ENCODE measurements around the gene MEGF11. TPM values are rescaled to one million over a fixed set of nuclear protein-coding genes. Genes with fewer than 3 reads are reported as not detected.

Gene MEGF11
- total RNA-seq, 1 donor from 2014 or later: not detected

DNA sequence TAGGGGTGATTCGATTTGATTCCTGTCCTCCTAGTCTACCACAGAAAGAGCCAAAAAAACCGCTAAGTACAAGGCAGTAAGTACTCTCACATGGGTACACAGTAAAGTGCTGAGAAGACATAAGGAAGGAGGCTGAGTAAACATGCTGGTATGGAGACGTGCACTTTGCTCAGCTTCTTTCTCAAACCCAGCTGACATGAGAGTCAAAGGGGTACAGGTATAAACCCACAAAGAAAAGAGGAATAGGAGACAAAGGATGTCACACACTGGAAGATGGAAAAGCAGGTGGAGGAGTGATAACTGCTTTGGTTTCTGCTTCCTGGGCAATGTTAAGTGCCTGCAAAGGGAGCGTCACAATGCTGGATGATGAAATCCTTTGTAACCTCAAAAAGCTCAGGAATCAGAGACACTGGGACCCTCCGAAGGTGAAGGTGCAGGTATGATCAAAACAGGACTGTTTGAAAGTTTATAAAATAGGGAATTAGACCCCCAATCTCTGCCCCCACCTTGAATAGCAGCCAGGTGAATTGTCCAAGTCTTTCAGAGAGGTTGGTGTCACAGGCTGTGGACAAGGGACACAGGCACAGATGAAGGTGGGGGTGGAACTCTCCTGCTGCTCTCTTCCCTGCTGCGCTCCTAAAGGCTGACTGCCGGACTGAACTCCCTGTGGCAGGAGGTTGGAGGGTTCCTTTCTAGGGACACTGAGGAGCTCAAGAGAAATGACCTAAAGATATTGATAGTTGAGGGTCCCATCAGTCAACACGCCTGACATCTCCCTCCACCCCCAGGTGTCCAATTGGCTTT lies 282.4 kb downstream of the MEGF11 start:
- Mint-ChIP-seq H3K9me3 (no peaks in the 10 kb centered on the region), H3K27me3 (ENCODE audit: insufficient read depth) (peaks cover 40% of the 10 kb centered on the region), H3K36me3 (ENCODE audit: low read depth) (no peaks in the 10 kb centered on the region)

GRCh38 chr15:65969865-65970816 lies 283.4 kb downstream of the MEGF11 start:
- Mint-ChIP-seq H3K4me3 (no peak overlapping the region), H3K36me3 (ENCODE audit: low read depth) (no peaks in the 10 kb centered on the region), H3K4me1 (ENCODE audit: low read depth) (no peaks in the 10 kb centered on the region), H3K27me3 (ENCODE audit: insufficient read depth) (peaks cover 34% of the 10 kb centered on the region), H3K27ac (no peak overlapping the region), H3K9me3 (no peaks in the 10 kb centered on the region)
- intact Hi-C loops (cut with micrococcal nuclease): no loop called here
- DNase-seq (ENCODE audit: low spot score): no peak

More for the DNA sequence above, 282.4 kb downstream of the MEGF11 start:
- intact Hi-C loops (cut with micrococcal nuclease): no loop called here
- Mint-ChIP-seq H3K4me1 (ENCODE audit: low read depth) (no peaks in the 10 kb centered on the region), H3K4me3 (no peak overlapping the region), H3K27ac (no peak overlapping the region)
- DNase-seq (ENCODE audit: low spot score): no peak

GRCh38 chr15:65968511-65968910 lies 285.0 kb downstream of the MEGF11 start:
- no peak for DNase-seq (ENCODE audit: low spot score)
- Mint-ChIP-seq H3K4me1 (ENCODE audit: low read depth) (no peaks in the 10 kb centered on the region), H3K27me3 (ENCODE audit: insufficient read depth) (peaks cover 34% of the 10 kb centered on the region), H3K27ac (no peak overlapping the region), H3K36me3 (ENCODE audit: low read depth) (no peaks in the 10 kb centered on the region), H3K9me3 (no peaks in the 10 kb centered on the region), H3K4me3 (no peak overlapping the region)
- intact Hi-C loops (cut with micrococcal nuclease): no loop called here

DNA sequence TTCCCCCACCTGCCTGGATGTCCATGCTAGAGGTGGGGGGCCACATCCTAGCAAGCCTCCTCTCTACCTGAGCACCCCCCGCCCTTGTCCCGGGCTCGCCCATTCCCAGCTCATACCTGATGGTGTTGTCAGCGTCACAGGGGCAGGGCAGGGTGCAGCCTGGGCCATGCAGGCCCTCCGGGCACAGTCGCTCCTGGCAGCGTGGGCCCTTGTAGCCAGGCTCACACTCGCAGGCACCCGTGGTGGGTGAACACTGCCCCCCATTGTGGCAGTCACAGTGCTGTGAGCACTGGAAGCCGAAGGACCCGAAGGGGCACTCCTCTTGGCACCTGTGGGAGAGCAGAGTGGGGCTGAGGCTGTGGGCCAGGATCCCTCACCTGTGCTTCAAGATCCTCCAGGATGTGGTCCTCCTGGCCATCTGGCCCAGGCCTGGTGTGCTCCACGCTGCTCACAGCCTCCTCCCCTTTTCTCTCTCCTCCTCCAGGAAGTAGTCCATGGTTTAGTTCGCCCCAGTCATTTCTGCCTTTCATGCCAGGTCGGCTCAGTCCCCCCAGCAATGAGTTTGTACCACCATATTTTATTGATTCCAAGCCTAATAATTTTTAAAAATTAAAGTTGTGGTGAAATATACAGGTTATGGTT lies 288.6 kb downstream of the MEGF11 start:
- intact Hi-C loops (cut with micrococcal nuclease): no loop called here
- H3K9me3 Mint-ChIP-seq: no peaks in the 10 kb centered on the region
- H3K27me3 Mint-ChIP-seq (ENCODE audit: insufficient read depth): peaks cover 33% of the 10 kb centered on the region
- peaks cover 6% of the 10 kb centered on the region for H3K4me1 Mint-ChIP-seq (ENCODE audit: low read depth)
- DNase-seq (ENCODE audit: low spot score): no peak
- no peak overlapping the region for H3K4me3 Mint-ChIP-seq
- no peak overlapping the region for H3K27ac Mint-ChIP-seq
- H3K36me3 Mint-ChIP-seq (ENCODE audit: low read depth): no peaks in the 10 kb centered on the region

- intact Hi-C loops (cut with micrococcal nuclease): no loop called here
- no peaks in the 10 kb centered on the region for H3K9me3 Mint-ChIP-seq
- H3K36me3 Mint-ChIP-seq (ENCODE audit: low read depth): no peaks in the 10 kb centered on the region
- H3K4me1 Mint-ChIP-seq (ENCODE audit: low read depth): peaks cover 6% of the 10 kb centered on the region
- DNase-seq (ENCODE audit: low spot score): no peak
- no peak overlapping the region for H3K27ac Mint-ChIP-seq
- peaks cover 34% of the 10 kb centered on the region for H3K27me3 Mint-ChIP-seq (ENCODE audit: insufficient read depth)
- H3K4me3 Mint-ChIP-seq: no peak overlapping the region
Measured at GRCh38 chr15:65963911-65964482, 289.6 kb downstream of the MEGF11 start.

GRCh38 chr15:65963358-65963757 lies 290.2 kb downstream of the MEGF11 start:
- Mint-ChIP-seq H3K4me3 (no peak overlapping the region), H3K27ac (no peak overlapping the region), H3K4me1 (ENCODE audit: low read depth) (peaks cover 6% of the 10 kb centered on the region), H3K27me3 (ENCODE audit: insufficient read depth) (peaks cover 34% of the 10 kb centered on the region), H3K36me3 (ENCODE audit: low read depth) (no peaks in the 10 kb centered on the region), H3K9me3 (no peaks in the 10 kb centered on the region)
- intact Hi-C loops (cut with micrococcal nuclease): no loop called here
- DNase-seq (ENCODE audit: low spot score): no peak

GRCh38 chr15:65962187-65962586 lies 291.4 kb downstream of the MEGF11 start:
- intact Hi-C loops (cut with micrococcal nuclease): no loop called here
- Mint-ChIP-seq H3K27ac (no peak overlapping the region), H3K27me3 (ENCODE audit: insufficient read depth) (peaks cover 40% of the 10 kb centered on the region), H3K4me1 (ENCODE audit: low read depth) (peaks cover 6% of the 10 kb centered on the region), H3K9me3 (no peaks in the 10 kb centered on the region), H3K4me3 (no peak overlapping the region), H3K36me3 (ENCODE audit: low read depth) (no peaks in the 10 kb centered on the region)
- no peak for DNase-seq (ENCODE audit: low spot score)

- no peak overlapping the region for H3K4me3 Mint-ChIP-seq
- no peak overlapping the region for H3K27ac Mint-ChIP-seq
- H3K36me3 Mint-ChIP-seq (ENCODE audit: low read depth): no peaks in the 10 kb centered on the region
- peaks cover 37% of the 10 kb centered on the region for H3K27me3 Mint-ChIP-seq (ENCODE audit: insufficient read depth)
- intact Hi-C loops (cut with micrococcal nuclease): no loop called here
- DNase-seq (ENCODE audit: low spot score): no peak
- no peaks in the 10 kb centered on the region for H3K9me3 Mint-ChIP-seq
- peaks cover 6% of the 10 kb centered on the region for H3K4me1 Mint-ChIP-seq (ENCODE audit: low read depth)
Measured at GRCh38 chr15:65960586-65960985, 293.0 kb downstream of the MEGF11 start.

DNA sequence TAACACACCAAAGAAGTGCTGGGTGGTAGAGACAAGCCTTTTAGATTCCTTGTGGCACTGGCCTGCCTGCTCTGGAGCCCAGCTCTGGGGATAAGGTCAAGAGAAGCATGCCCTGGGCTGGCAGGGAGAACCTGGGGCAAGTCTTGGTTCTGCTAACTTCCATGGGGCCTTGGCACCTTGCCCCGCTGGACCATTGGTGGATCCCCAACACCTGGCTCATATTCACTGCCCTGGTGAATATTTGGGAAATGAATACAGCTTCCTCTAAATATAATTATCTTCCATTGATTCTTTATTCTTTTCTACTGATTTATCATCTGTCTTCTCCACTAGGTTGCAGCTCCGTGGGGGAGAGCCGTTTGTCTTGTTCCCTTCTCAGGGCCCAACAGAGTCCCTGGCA lies 294.7 kb downstream of the MEGF11 start:
- no peak for DNase-seq (ENCODE audit: low spot score)
- no peaks in the 10 kb centered on the region for H3K9me3 Mint-ChIP-seq
- H3K4me3 Mint-ChIP-seq: no peak overlapping the region
- H3K4me1 Mint-ChIP-seq (ENCODE audit: low read depth): peaks cover 6% of the 10 kb centered on the region
- peaks cover 33% of the 10 kb centered on the region for H3K27me3 Mint-ChIP-seq (ENCODE audit: insufficient read depth)
- no peak overlapping the region for H3K27ac Mint-ChIP-seq
- intact Hi-C loops (cut with micrococcal nuclease): no loop called here
- H3K36me3 Mint-ChIP-seq (ENCODE audit: low read depth): no peaks in the 10 kb centered on the region

DNA sequence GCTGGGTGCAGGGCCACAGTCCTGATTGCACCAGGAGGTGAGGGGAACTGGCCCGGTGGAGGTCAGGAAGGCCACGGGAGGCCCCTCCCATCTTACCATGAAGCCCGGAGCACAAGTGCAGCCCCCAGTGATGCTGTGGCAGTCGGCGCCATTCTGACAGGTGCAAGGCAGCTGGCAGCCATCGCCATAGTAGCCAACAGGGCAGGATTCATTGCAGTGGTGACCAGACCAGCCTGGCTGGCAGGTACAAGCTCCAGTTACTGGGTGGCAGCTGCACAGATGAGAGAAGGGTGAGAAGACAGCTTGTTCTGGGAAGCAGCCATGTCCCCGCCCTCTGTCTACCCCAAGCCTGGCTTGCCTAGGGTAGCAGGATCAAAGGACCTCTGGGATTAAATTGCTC lies 296.1 kb downstream of the MEGF11 start:
- H3K27me3 Mint-ChIP-seq (ENCODE audit: insufficient read depth): peaks cover 25% of the 10 kb centered on the region
- intact Hi-C loops (cut with micrococcal nuclease): no loop called here
- H3K4me3 Mint-ChIP-seq: no peak overlapping the region
- peaks cover 6% of the 10 kb centered on the region for H3K4me1 Mint-ChIP-seq (ENCODE audit: low read depth)
- no peaks in the 10 kb centered on the region for H3K36me3 Mint-ChIP-seq (ENCODE audit: low read depth)
- H3K9me3 Mint-ChIP-seq: no peaks in the 10 kb centered on the region
- no peak for DNase-seq (ENCODE audit: low spot score)
- no peak overlapping the region for H3K27ac Mint-ChIP-seq

DNA sequence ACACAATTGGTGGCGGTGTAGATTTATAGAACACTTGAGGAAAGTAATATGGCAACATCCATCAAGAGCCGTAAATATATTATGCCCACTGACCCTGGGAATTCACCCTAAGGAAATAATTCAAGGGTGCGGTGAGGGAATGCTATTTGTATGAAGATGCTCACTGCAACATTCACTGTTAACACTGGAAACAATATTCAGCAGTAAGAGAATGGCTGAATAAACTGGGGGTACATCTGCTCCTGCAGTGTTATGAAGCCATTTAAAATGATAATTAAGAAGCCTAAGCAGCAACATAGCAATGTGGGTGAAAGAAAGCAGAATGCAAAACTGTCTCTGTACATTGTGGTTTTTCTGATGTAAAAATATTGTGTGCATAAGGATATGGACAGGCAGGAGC lies 296.7 kb downstream of the MEGF11 start:
- no peak overlapping the region for H3K27ac Mint-ChIP-seq
- H3K4me3 Mint-ChIP-seq: no peak overlapping the region
- H3K9me3 Mint-ChIP-seq: no peaks in the 10 kb centered on the region
- no peaks in the 10 kb centered on the region for H3K36me3 Mint-ChIP-seq (ENCODE audit: low read depth)
- peaks cover 6% of the 10 kb centered on the region for H3K4me1 Mint-ChIP-seq (ENCODE audit: low read depth)
- no peak for DNase-seq (ENCODE audit: low spot score)
- intact Hi-C loops (cut with micrococcal nuclease): no loop called here
- peaks cover 21% of the 10 kb centered on the region for H3K27me3 Mint-ChIP-seq (ENCODE audit: insufficient read depth)

GRCh38 chr15:65956307-65956706 lies 297.2 kb downstream of the MEGF11 start:
- Mint-ChIP-seq H3K27me3 (ENCODE audit: insufficient read depth) (peaks cover 15% of the 10 kb centered on the region), H3K27ac (no peak overlapping the region), H3K4me3 (no peak overlapping the region), H3K9me3 (no peaks in the 10 kb centered on the region), H3K4me1 (ENCODE audit: low read depth) (peaks cover 6% of the 10 kb centered on the region), H3K36me3 (ENCODE audit: low read depth) (no peaks in the 10 kb centered on the region)
- intact Hi-C loops (cut with micrococcal nuclease): no loop called here
- no peak for DNase-seq (ENCODE audit: low spot score)

Measured in activated T-helper 1 cell treated with anti-CD3 and anti-CD28 coated beads, Interleukin-12 subunit alpha, Interleukin-12 subunit beta, Interleukin-2, Interleukin-4 antibody, amounts not matched to agents 30 ng/mL and 10 ng/mL and 1 ng/mL, durations not matched to agents 14 hours and 24 hours and 36 hours (primary cell).